Effector memory CD8-positive, alpha-beta T cell (primary cell): ENCODE measurements around the gene VPS41.

ENCODE experiments used
- ATAC-seq: fragments of 150-1000 bp; cut with Tn5 transposase; replicated peaks from 2 replicates; pipeline ENCODE4 v1.10.0; 2021; ENCODE audit warnings: mild to moderate bottlenecking, moderate library complexity
- DNase-seq, 3 experiments: peaks; one replicate each; pipeline ENCODE4 v3.0.0; 2021
- H3K27ac Mint-ChIP-seq, 2 donors: one replicate each; pipeline ENCODE4 v1.8.0; 2022; ENCODE audit warnings: mild to moderate bottlenecking in 2 of 2, mixed read lengths in 2 of 2, moderate library complexity in 2 of 2
- H3K27me3 Mint-ChIP-seq, 2 donors: one replicate each; pipeline ENCODE4 v1.8.0; 2022; ENCODE audit warnings: mixed read lengths in 2 of 2
- H3K36me3 Mint-ChIP-seq: one replicate; pipeline ENCODE4 v1.8.0; 2022; ENCODE audit warnings: mild to moderate bottlenecking, moderate library complexity, mixed read lengths; ENCODE audit not compliant: insufficient read depth
- H3K4me1 Mint-ChIP-seq, 2 donors: one replicate each; pipeline ENCODE4 v1.8.0; 2022; ENCODE audit warnings: low read depth in 2 of 2, mixed read lengths in 2 of 2
- H3K4me3 Mint-ChIP-seq, 2 donors: one replicate each; pipeline ENCODE4 v1.8.0; 2022; ENCODE audit warnings: mild to moderate bottlenecking in 2 of 2, mixed read lengths in 2 of 2, moderate library complexity in 2 of 2
- H3K9me3 Mint-ChIP-seq, 2 donors: one replicate each; pipeline ENCODE4 v1.8.0; 2022; ENCODE audit warnings: mixed read lengths in 2 of 2

Gene VPS41

DNA sequence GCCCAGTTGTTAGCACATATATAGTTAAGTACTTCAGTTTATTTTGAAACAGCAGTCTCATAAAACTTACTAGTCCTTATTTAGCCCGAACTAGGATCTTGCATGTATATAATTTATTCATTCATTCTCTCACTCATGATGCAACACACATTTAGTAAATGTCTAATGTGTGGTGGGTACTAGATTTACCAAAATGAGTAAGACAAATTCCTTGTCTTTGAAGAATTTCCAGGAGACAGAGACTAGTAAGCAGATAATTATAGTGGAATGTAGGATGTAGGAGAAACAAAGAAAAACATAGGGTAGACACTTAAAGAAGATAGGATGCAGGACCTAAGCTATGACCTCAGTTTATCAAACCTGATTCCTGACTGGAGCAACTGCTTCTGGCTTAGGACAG is 157.6 kb downstream of the VPS41 start:
- Mint-ChIP-seq H3K4me1 (no peaks in the 10 kb centered on the region), H3K9me3 (no peaks in the 10 kb centered on the region), H3K36me3 (peaks cover 26% of the 10 kb centered on the region), H3K27ac (no peak overlapping the region), H3K27me3 (no peaks in the 10 kb centered on the region), H3K4me3 (no peak overlapping the region)
- ATAC-seq, result no peak
- no peak for DNase-seq

DNA sequence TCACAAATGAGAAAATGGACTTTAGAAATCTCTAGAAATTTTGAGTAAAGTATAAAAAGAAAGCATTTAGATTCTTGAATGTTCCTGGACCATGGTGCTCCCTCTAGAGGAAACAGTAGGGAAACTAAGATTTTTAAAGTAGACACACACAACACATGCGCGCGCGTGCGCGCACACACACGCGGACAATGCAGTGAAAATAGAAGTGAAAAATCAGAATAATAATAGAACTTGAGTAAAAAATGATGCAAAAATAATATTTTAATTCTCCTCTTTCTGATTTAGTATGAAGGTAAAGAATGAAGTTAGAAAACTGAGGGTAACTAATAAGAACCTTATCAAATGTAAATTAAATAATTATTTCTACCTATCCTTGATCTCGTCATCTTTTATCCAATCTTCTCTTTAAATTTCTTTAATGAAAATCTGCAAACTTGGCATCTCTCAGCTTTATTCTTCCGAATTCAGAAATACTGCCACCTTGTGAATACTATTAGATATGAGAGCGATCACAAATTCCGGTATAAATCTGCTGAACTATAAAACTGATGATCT is 160.9 kb downstream of the VPS41 start:
- no peak overlapping the region for H3K27ac Mint-ChIP-seq
- H3K27me3 Mint-ChIP-seq, result no peaks in the 10 kb centered on the region
- H3K9me3 Mint-ChIP-seq, result no peaks in the 10 kb centered on the region
- no peaks in the 10 kb centered on the region for H3K4me1 Mint-ChIP-seq
- peaks cover 31% of the 10 kb centered on the region for H3K36me3 Mint-ChIP-seq
- H3K4me3 Mint-ChIP-seq, result no peak overlapping the region
- DNase-seq, result no peak
- no peak for ATAC-seq

DNA sequence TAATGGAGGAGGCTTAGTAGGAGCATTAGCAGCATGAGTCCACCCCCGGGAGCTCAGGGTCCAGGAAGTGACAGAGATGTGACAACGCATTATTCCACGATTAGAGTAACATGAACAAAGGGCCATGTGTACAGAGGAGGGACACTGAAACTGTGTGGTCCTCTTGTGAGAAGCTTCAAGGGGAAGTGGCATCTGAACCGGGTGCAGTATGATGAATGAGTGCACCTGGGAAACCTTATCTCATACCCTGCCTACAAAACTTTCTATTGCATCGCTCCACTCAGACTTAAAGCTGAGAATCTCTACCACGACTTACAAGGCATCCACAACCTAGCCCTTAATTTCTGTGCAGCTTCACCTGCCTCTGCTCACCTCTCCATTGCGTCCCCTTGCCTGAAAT is 162.6 kb downstream of the VPS41 start:
- no peaks in the 10 kb centered on the region for H3K4me1 Mint-ChIP-seq
- peaks cover 27% of the 10 kb centered on the region for H3K36me3 Mint-ChIP-seq
- H3K27me3 Mint-ChIP-seq, result no peaks in the 10 kb centered on the region
- H3K9me3 Mint-ChIP-seq, result no peaks in the 10 kb centered on the region
- DNase-seq, result no peak
- no peak overlapping the region for H3K4me3 Mint-ChIP-seq
- H3K27ac Mint-ChIP-seq, result no peak overlapping the region
- no peak for ATAC-seq

DNA sequence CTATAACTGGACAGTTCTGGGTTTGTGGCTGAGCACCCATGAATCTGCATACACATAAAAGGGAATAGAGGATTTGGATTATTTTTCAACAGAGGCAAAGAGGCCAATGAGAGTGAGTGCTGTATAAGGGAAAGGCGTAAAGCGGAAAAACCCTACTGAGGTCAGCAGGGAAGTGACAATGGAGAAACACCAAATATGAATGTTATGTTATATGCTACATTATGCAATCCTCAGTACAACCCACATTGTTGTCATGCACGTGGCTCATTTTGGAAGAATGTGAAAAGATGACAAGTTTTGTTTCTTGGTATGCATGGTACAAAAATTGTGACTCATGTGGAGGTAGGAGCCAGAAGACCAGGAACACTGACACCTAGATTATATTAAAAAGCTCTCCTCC is 164.2 kb downstream of the VPS41 start:
- H3K36me3 Mint-ChIP-seq, result peaks cover 26% of the 10 kb centered on the region
- no peak overlapping the region for H3K4me3 Mint-ChIP-seq
- H3K9me3 Mint-ChIP-seq, result no peaks in the 10 kb centered on the region
- no peak for ATAC-seq
- no peak overlapping the region for H3K27ac Mint-ChIP-seq
- H3K4me1 Mint-ChIP-seq, result no peaks in the 10 kb centered on the region
- H3K27me3 Mint-ChIP-seq, result no peaks in the 10 kb centered on the region
- DNase-seq, result no peak

DNA sequence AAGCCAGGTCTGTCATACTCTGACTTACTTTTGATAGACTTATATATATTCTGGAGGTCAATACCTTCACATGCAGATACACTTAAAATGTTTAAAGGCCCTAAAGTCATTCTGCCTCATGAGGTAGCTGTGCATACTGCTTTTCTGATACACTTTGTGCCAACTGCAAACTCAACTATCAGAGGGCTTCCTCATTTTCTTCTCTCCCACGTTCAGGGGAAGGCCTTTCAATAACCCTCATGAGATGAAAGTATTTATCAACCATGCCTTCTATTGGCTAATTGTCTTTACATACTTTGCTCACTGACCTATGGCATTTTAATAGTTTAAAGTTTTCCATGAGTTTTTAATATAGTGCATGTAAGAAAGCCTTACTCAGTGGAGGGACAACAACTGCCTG is 165.1 kb downstream of the VPS41 start:
- Mint-ChIP-seq H3K9me3 (no peaks in the 10 kb centered on the region), H3K36me3 (peaks cover 26% of the 10 kb centered on the region), H3K27ac (no peak overlapping the region), H3K27me3 (no peaks in the 10 kb centered on the region), H3K4me3 (no peak overlapping the region), H3K4me1 (no peaks in the 10 kb centered on the region)
- ATAC-seq (no peak), DNase-seq (no peak)

DNA sequence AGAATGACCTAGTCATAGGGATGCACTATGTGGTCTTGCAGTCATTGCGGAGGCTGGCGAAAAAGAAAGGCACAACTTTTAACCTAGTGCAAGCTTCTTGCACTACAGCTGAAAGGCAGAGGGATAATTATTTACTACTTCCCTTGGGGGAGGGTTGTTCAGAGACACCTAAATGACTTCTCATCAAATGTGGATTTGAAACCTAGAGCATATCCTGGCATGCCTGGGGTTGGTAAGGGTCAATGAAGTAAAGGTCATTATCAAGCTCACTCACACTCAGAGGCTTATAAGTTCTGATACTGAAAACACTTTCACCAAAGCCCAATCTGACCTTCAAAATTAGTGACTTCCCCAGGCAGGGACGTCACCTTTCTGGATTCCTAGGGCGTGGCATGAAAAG is 168.9 kb downstream of the VPS41 start:
- DNase-seq, result no peak
- Mint-ChIP-seq H3K4me3 (no peak overlapping the region), H3K27ac (no peak overlapping the region), H3K27me3 (no peaks in the 10 kb centered on the region), H3K4me1 (no peaks in the 10 kb centered on the region), H3K9me3 (no peaks in the 10 kb centered on the region), H3K36me3 (peaks cover 20% of the 10 kb centered on the region)
- ATAC-seq, result no peak

DNA sequence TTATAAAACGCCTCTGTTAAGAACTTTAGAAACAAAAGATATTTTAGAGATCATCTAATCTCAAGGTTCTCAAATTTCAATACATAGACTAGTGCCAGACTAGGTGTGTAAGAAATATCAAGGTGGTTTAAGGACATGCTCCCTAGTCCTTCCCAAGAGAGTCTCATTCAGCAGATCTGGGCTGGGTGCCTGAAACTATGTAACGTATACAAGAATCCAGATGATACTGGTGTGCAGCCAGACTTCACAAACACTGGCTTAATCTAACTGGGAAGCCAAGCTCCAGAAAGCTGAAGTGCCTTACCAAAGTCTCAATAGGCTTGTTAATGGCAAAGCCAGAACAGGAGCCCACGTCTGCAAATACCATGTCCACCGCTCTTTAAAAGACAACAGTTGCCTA is 172.9 kb downstream of the VPS41 start:
- H3K27ac Mint-ChIP-seq, result no peak overlapping the region
- no peaks in the 10 kb centered on the region for H3K27me3 Mint-ChIP-seq
- no peak for DNase-seq
- no peaks in the 10 kb centered on the region for H3K9me3 Mint-ChIP-seq
- peaks cover 7% of the 10 kb centered on the region for H3K36me3 Mint-ChIP-seq
- ATAC-seq, result no peak
- no peak overlapping the region for H3K4me3 Mint-ChIP-seq
- H3K4me1 Mint-ChIP-seq, result no peaks in the 10 kb centered on the region

DNA sequence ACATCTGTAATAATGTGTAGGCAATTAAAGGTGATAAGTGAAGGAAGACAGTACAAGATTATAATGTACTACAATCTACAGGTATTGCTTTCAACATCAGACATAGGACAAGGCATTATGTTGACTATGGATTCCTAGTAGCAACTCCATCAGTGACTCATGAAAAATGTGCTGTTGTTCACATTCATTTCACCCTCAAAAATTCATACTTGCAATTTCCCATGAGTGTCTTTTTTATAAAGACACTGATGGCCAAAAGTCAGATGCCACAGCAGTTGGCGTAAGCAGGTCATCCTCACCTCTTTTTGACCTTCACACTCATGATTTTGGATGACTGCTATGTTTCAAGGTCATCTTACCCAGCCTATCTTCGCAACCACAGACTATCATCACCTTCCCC is 177.8 kb downstream of the VPS41 start:
- no peak overlapping the region for H3K4me3 Mint-ChIP-seq
- ATAC-seq, result no peak
- peaks cover 22% of the 10 kb centered on the region for H3K36me3 Mint-ChIP-seq
- H3K9me3 Mint-ChIP-seq, result no peaks in the 10 kb centered on the region
- H3K27me3 Mint-ChIP-seq, result no peaks in the 10 kb centered on the region
- no peaks in the 10 kb centered on the region for H3K4me1 Mint-ChIP-seq
- DNase-seq, result no peak
- no peak overlapping the region for H3K27ac Mint-ChIP-seq

DNA sequence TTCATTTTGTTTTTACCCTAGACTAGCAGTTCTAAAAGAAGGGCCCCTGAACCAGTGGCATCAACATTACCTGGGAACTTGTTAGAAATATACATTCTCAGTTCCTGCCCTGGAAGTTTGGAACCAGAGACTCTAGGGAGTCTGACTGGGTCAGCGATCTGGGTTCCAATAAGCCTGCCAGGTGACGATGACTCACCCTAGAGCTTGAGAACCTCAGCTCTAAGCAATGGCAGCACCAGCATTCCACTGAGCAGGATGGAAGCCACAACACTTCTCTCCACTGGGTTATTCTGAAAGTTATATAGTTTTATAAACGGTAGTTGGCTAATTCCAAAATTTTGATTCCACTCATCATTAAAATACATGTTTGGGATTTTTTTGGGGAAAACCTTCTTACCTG is 180.8 kb downstream of the VPS41 start:
- no peak overlapping the region for H3K4me3 Mint-ChIP-seq
- no peaks in the 10 kb centered on the region for H3K9me3 Mint-ChIP-seq
- H3K27me3 Mint-ChIP-seq, result no peaks in the 10 kb centered on the region
- ATAC-seq (no peak), DNase-seq (no peak)
- peaks cover 39% of the 10 kb centered on the region for H3K36me3 Mint-ChIP-seq
- peak overlapping the region in 1 of 2 donors; percentile 22 for H3K27ac Mint-ChIP-seq
- H3K4me1 Mint-ChIP-seq, result no peaks in the 10 kb centered on the region

DNA sequence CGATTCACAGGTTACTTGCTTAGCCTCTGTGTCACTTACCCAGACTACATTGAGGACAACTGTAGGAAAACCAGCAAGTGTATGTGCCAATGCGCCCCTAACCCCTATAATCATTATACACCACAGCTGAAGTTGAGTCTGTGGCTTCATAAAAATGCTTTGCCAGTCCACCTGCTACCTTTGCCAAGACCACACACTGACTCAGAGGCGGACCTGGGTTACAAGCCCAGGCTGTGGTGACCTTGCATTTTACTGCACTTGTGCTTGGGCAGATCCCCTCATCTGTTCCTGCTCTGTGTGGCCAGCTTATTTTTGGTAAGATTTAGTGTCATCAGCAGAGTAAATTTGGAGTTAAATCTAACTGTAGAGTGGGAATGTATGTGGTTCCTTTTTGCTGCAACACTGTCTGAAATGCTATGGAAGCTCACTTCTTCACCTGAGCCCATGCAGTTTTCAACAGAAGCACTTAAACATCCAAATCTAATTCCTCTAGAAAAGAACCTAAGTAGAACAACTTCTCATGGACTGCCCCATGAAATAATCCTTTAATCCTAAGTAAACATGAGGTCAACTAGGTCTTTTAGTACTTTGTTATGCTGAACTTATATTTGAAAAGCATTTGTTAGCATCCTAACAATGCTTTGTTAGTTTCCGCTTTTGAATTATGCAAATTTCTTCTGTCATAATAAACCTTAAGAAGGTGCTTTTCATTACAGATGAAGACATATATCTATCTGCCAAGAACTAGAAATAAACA is 181.6 kb downstream of the VPS41 start:
- no peaks in the 10 kb centered on the region for H3K9me3 Mint-ChIP-seq
- H3K27ac Mint-ChIP-seq, result no peak overlapping the region
- H3K36me3 Mint-ChIP-seq, result peaks cover 40% of the 10 kb centered on the region
- no peaks in the 10 kb centered on the region for H3K27me3 Mint-ChIP-seq
- ATAC-seq, result no peak
- no peak for DNase-seq
- H3K4me1 Mint-ChIP-seq, result no peaks in the 10 kb centered on the region
- no peak overlapping the region for H3K4me3 Mint-ChIP-seq

DNA sequence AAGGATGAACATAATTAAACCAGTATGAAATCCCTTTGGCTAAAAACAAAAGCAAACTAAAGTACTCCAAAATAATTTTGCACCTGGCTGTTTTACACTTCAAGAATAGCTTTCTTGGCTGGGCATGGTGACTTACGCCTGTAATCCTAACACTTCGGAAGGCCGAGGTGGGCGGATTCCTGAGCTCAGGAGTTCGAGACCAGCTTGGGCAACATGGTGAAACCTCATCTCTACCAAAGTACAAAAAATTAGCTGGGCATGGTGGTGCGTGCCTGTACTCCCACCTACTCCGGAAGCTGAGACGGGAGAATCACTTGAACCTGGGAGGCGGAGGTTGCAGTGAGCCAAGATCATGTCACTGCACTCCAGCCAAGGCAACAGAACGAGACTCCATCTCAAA is 185.7 kb downstream of the VPS41 start:
- DNase-seq, result no peak
- Mint-ChIP-seq H3K4me3 (no peak overlapping the region), H3K27me3 (no peaks in the 10 kb centered on the region), H3K9me3 (peaks cover 0 to 6% of the 10 kb centered on the region in 2 donors), H3K27ac (no peak overlapping the region), H3K36me3 (peaks cover 35% of the 10 kb centered on the region), H3K4me1 (no peaks in the 10 kb centered on the region)
- ATAC-seq, result no peak

DNA sequence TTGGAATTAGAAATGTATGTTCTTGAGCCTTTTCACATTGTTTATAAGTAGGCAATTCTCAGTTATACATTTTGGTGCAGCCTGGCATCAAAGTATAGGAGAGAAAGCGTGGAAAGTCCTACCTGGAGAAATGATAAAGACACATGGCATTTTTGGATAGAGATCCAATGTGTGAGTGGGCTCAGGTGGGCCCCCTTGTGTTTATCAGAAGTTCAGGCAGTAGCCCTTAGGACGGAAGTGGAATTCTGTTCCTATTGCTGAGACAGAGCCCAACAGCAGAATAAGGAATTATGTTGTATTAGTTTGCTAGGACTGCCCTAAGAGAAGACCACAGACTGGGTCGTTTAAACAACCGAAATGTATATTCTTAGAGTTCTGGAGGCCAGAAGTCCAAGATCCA is 192.6 kb downstream of the VPS41 start:
- H3K27ac Mint-ChIP-seq, result no peak overlapping the region
- H3K27me3 Mint-ChIP-seq, result peaks cover 4 to 5% of the 10 kb centered on the region in 2 donors
- ATAC-seq, result no peak
- no peaks in the 10 kb centered on the region for H3K4me1 Mint-ChIP-seq
- no peak for DNase-seq
- H3K9me3 Mint-ChIP-seq, result peaks cover 4 to 27% of the 10 kb centered on the region in 2 donors
- H3K4me3 Mint-ChIP-seq, result no peak overlapping the region
- H3K36me3 Mint-ChIP-seq, result peaks cover 9% of the 10 kb centered on the region

DNA sequence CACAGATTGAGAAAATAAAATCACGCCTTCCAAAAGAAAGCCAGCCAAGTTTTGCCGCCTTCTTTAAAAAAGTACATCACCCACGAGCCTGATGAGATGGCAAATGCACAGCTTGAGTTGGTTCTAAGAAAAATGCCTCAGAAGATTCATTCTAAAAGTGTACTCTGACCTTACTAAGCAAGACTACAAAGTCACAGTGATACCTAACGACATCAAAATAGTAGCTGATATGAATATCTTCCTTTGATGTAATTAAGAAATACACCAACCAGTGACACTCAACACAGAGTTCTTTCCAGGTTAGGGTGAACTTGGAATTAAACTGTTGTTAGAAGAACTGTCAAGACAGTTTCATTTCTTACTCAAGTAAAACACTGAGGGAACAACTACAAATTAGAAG is 199.9 kb downstream of the VPS41 start:
- DNase-seq (no peak), ATAC-seq (no peak)
- H3K36me3 Mint-ChIP-seq, result no peaks in the 10 kb centered on the region
- no peak overlapping the region for H3K27ac Mint-ChIP-seq
- peaks cover 1 to 5% of the 10 kb centered on the region in 2 donors for H3K4me1 Mint-ChIP-seq
- no peaks in the 10 kb centered on the region for H3K9me3 Mint-ChIP-seq
- no peak overlapping the region for H3K4me3 Mint-ChIP-seq
- H3K27me3 Mint-ChIP-seq, result peaks cover 43 to 55% of the 10 kb centered on the region in 2 donors

DNA sequence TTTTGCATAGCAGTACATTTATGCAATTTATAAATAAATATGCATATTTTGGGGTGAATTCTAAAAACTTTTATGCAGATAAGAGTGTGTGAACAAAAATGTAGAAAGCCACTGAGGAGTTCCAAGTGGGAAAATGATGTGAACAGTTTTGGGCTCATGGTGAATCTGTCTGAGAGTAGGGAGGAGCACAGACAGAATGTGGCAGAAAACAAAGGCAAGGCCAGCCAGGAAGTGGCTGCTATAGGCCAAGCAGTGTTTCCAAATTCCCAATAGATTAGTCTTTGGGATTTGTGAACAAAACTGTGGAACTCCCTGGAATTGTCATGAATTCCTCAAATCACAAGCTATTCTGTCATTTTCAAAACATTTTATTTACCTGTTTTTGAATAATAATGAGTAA is 204.2 kb downstream of the VPS41 start:
- ATAC-seq, result no peak
- H3K4me1 Mint-ChIP-seq, result peaks cover 1 to 5% of the 10 kb centered on the region in 2 donors
- H3K27me3 Mint-ChIP-seq, result peaks cover 46 to 64% of the 10 kb centered on the region in 2 donors
- H3K27ac Mint-ChIP-seq, result no peak overlapping the region
- H3K36me3 Mint-ChIP-seq, result no peaks in the 10 kb centered on the region
- no peak for DNase-seq
- H3K9me3 Mint-ChIP-seq, result no peaks in the 10 kb centered on the region
- no peak overlapping the region for H3K4me3 Mint-ChIP-seq
